Hematopoietic multipotent progenitor cell treated with erythropoietin and hydrocortisone succinate and interleukin-3 and kit ligand, for 4 days (in vitro differentiated cells): ENCODE results near the gene MRTFA.
"Not testable (repeated sequence)": the region's sequence is repeated elsewhere in the genome, so short reads cannot be mapped to it uniquely, and the experiment has no call there.

Source experiments
- DNase-seq: peaks from one replicate; pipeline ENCODE4 v3.0.0-alpha.2; 2015

Gene MRTFA

GRCh38 chr22:40625794-40626193 is 10.7 kb downstream of the MRTFA start:
- DNase-seq = not testable (repeated sequence)

DNA sequence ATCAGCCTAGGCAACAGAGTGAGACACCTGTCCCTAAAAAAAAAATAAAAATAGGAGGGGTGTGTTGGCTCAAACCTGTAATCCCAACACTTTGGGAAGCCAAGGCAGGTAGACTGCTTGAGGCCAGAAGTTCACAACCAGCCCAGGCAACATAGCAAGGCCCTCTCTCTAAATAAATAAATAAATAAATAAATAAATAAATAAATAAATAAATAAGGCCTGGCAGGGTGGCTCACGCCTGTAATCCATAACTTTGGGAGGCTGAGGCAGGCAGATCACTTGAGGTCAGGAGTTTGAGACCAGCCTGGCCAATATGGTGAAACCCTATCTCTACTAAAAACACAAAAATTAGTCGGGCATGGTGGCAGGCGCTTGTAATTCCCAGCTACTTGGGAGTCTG is 11.2 kb downstream of the MRTFA start:
- not testable (repeated sequence) for DNase-seq

DNA sequence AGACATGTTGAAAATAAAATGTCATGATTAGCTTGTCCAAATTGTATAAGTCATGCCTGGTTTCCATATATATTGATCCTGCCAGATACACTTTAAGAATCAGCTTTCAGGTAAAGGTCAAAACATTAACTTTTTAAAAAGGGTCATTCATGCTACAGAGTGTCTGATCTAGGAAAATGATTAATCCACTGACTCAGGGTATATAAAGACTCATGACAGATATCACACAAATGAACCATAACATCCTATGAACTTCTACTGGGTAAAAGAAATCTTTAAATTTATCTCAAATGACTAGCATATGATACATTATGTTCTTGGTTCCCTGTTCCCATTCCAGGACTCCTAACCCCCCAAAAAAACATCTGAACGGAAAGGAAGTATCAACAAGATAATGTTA is 11.7 kb downstream of the MRTFA start:
- DNase-seq = no peak

DNA sequence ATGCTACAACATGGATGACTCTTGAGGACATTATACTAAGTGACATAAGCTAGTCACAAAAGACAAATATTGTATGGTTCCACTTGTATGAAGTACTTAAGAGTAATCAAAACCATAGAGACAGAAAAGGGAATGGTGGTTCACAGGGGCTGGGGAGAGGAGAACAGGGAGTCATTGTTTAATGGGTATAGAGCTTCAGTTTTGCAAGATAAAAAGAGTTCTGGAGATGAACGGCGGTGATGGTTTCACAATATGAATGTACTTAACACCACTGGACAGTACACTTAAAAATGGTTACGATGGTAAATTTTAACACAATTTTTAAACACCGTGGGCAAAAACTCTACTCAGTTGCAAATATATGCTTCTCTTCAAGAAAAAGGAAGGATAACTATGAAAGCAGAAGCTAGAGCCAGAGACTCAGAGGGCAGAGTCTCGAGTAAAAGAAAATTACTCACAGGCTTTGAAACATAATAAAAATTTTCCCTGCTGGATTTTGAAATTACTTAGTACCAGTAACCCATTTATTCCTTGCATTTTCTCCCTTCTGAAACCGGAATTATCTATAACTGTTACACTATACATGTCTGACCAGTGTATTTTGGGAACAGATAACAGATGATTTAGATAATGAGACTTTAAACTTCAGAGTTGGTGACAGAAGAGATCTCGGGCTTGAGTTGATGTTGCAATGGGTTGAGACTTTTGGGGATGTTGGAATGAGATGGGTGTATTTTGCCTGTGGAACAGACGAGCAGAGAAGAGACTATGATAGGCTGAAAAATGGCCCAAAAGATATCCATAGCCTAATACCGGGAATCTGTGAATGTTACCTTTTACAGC is 15.0 kb downstream of the MRTFA start:
- no peak for DNase-seq

DNA sequence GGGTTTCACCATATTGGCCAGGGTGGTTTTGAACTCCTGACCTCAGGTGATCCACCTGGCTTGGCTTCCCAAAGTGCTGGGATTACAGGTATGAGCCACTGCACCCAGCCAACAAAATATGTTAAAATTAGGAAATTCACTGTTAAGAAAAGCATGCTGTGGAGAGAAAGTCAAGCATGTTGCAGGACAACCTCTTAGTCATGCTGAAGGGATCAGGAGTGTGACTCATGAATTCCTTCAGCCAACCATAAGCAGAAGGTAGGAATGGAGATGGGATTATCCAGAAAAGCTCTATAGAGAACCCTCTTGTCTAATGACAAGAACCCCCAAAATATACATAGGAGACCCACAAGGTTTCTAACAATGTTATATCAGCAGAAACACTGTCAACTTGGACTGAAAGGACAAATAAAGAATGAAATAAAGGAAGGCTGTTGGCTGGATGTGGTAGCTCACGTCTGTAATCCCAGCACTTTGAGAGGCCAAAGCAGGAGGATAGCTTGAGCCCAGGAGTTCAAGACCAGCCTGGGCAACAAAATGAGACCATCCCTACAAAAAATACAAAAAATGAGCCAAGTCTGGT is 16.0 kb downstream of the MRTFA start:
- no peak for DNase-seq

- no peak for DNase-seq
Observed at GRCh38 chr22:40618400-40618799, 18.1 kb downstream of the MRTFA start.

- DNase-seq = no peak
Observed at GRCh38 chr22:40616578-40616977, 19.9 kb downstream of the MRTFA start.

DNA sequence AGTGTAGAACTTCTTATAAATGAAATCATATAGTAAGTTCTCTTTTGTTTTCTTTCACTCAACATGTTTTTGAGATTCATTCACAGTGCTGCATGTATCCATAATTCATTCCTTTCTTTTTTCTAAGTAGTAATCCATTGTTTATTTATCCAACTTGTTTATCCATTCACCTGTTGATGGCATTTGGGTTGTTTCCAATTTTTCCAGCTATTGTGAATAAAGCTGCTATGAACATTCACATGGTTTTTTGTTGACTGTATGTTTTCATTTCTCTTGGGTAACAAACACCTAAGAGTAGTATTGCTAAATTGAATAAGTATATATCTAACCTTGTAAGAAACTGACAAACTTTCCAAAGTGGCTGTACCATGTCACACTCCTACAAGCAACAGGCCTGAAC is 23.5 kb downstream of the MRTFA start:
- no peak for DNase-seq

DNA sequence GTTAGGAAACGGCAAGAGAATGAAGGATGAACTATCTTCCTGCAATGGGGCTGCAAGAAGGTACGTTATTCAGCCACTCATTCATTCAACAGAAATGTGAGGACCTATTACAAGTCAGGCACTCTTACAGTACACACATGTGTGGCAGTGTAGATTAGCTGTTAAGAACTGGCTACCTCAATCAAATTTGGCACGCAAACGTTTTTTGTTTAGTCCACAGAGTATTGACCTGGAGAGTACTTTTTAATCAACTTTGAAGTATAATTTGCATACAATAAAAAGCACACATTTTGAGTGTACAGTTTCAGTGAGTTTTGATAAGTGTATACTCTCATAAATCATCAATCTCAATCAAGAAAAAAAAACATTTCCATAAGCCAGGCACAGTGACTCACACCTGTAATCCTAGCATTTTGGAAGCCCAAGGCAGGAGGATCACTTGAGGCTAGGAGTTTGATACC is 24.2 kb downstream of the MRTFA start:
- DNase-seq = peak; percentile 28

DNA sequence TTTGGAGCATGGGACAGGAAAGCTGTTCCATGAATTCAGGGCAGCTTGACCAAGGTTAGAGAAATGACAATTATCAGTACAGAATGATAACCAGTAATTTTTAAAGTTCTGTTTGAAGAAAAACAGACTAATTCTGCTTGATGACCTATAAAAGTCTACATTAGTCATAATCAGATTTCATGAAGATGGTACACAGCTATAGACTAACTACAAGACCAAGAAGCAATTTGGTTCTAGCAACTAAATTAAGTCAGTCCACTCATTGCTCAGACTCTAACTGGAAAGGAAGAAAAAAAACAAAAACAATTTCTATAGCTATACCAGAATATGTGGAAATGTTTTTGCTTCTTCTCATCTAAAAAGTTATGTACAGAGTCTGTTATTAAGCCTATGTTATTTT is 24.9 kb downstream of the MRTFA start:
- no peak for DNase-seq

GRCh38 chr22:40610329-40610850 is 26.1 kb downstream of the MRTFA start:
- peak; percentile 64 for DNase-seq

DNA sequence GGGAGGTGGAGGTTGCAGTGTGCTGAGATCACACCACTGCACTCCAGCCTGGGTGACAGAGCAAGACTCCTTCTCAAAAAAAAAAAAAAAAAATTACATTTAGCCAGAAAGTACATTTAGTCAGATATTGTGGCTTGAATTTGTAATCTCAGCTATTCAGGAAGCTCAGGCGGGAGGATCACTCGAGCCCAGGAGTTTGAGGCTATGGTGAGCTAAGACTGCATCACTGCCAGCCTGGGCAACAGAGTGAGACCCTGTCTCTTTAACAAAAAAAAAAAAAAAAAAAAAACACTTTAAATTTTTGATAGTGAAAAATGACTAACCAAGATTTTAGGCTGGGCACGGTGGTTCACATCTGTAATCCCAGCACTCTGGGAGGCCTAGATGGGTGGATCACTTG is 27.3 kb downstream of the MRTFA start:
- peak; percentile 57 for DNase-seq

GRCh38 chr22:40607506-40607905 is 29.0 kb downstream of the MRTFA start:
- no peak for DNase-seq

- DNase-seq = peak; percentile 27
Observed at GRCh38 chr22:40606306-40606705, 30.2 kb downstream of the MRTFA start.

GRCh38 chr22:40605761-40606160 is 30.8 kb downstream of the MRTFA start:
- no peak for DNase-seq

GRCh38 chr22:40603088-40603605 is 33.4 kb downstream of the MRTFA start:
- DNase-seq = no peak

- no peak for DNase-seq
Observed at GRCh38 chr22:40602231-40602630, 34.3 kb downstream of the MRTFA start.

- DNase-seq = no peak
Observed at GRCh38 chr22:40599731-40600130, 36.8 kb downstream of the MRTFA start.

DNA sequence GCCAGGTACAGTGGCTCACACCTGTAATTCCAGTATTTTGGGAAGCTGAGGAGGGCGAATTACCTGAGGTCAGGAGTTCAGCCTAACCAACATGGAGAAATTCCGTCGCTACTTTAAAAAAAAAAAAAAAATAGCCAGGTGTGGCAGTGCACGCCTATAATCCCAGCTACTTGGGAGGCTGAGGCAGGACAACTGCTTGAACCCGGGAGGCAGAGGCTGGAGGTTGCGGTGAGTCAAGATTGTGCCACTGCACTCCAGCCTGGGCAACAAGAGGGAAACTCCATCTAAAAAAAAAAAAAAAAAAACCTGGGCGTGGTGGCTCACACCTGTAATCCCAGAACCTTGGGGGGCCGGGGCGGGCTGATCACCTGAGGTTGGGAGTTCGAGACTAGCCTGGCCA is 37.8 kb downstream of the MRTFA start:
- not testable (repeated sequence) for DNase-seq

DNA sequence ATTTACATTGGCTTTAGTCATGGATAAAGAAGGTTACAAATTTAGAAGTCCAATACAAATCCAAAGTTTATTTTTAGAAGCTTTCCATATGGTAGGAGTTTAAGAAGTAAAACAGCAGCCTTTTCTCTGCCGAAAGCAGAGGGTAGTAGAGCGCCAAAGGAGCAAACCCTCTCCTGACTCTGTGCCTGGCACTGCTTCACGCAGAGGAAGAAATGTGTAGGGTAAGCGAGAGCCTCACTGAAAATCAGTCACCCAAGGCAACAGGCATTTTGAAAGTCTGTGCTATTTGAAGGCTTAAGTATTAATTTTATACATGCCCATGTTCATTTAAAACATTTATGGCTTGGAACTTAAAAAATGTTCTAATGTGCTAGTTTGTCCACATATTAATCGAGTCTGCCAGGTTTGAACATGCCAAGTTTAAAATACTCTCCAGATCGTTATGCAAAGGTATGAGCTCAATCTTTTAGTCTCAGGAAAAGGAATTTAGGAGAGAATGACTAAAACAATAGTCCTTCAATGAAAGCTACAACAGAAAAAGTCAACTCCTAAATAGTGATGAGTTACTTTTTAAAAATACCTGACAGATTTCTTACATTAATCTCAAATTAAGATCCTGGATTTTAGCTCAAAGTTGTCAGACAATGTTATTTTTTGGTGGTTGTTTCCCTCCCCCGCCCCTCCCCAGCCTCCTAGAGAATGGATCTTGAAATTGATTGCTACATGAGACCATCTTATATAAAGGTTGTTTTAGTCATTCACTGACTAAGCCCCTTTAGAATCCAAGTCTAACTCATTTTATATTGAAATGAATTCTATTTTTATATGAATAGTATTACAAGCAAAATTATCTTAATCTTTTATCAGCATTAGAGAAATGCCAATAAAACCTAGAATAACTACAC is 38.7 kb downstream of the MRTFA start:
- no peak for DNase-seq

DNA sequence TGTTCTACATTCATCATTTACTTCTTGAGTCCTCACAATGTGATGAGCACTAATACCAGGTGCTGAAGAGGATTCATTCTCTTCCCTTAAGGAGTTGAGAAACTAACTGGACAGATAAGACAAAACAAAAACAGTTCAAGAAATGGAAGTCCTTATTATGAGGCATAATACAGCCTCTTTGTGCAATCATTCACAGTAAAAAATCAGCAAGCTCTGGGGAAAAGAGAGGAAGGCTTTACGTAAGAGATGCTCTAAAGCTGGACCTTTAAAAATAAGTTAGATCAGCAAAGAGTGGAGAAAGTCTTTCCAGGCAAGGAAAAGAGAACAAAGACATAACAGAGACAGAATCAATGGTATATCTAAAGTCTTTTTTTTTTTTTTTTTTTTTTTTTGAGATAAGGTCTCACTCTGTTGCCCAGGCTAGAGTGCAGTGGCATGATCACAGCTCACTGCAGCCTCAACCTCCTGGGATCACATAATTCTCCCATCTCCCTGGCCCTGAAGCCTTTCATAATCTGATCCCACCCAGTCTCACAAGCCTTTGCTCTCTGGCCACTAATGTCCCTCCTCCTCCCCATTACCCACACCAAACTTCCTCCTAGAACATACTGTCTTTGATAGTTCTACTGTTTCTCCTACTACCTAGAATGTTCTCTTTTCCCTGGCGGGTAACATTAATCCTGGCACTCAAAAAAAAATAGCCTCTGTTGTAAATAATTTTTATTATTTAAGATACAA is 40.9 kb downstream of the MRTFA start:
- peak; percentile 33 for DNase-seq

DNA sequence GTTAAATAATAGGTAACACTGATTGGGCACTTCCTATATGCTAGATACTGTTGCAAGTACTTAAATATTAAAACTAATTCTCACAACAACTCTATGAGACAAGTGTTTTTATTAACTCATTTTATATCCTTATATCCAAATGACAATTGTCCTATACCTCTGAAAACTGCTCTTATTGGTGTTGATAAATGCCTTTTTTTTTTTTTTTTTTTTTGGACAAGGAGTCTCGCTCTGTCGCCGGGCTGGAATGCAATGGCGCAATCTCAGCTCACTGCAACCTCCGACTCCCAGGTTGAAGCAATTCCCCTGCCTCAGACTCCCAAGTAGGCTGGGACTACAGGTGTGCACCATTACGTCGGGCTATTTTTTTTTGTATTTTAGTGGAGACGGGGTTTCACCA is 41.6 kb downstream of the MRTFA start:
- DNase-seq = no peak
